ENCODE results near the gene ITGA6.

Gene ITGA6

DNA sequence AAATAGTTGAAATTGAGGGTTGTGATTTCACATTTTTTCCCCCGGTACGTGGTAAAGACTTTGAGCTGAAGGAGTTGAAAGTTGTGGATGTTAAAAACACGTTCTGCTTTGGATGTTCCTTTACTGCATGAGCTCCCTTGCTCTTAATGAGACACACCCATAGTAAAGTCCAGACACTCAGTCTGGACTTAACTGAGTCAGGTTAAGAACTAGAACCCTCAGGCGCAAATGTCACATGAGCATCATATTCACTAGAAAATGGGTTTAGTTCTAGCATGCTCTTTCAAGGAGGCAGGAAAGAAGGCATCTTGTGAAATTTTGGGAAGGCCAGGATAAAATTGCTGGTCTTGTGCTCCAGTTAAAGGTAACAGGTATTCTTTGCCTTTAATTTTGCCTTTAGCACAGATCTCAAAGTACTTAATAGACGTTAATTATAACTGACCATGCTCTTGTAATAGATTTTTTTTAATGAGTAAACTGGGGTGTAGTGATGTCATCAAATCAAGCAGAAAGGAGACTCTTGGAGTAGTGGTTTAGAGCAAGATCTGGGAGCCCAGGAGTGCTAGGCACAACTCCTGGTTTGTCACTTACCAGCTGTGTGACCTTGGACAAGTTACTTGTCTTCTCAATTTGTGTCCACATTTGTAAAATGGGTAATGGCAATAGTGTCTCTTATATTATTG is 20.6 kb downstream of the ITGA6 start:
- H3K27ac ChIP-seq (ENCODE audit: low read depth, low read length): no peak overlapping the region
- no peaks in the 10 kb centered on the region for H4K20me1 ChIP-seq (ENCODE audit: control insufficient read depth, insufficient read depth, low read depth, low read length)
- H3K4me3 ChIP-seq (ENCODE audit: low read length): no peak overlapping the region
- no peaks in the 10 kb centered on the region for H3F3A ChIP-seq (ENCODE audit: control insufficient read depth, insufficient read depth)
- no peak overlapping the region for H3K4me2 ChIP-seq (ENCODE audit: low read length)
- peaks cover 4% of the 10 kb centered on the region; the same call in 1 of the 2 replicates for H3K27me3 ChIP-seq (ENCODE audit: control insufficient read depth, low read length)
- no peak for TF ChIP-seq EZH2phosphoT487 (IDR thresholded peaks at IDR 0.05; ENCODE audit: borderline replicate concordance, low read length)
- TF ChIP-seq, protein P1, sequence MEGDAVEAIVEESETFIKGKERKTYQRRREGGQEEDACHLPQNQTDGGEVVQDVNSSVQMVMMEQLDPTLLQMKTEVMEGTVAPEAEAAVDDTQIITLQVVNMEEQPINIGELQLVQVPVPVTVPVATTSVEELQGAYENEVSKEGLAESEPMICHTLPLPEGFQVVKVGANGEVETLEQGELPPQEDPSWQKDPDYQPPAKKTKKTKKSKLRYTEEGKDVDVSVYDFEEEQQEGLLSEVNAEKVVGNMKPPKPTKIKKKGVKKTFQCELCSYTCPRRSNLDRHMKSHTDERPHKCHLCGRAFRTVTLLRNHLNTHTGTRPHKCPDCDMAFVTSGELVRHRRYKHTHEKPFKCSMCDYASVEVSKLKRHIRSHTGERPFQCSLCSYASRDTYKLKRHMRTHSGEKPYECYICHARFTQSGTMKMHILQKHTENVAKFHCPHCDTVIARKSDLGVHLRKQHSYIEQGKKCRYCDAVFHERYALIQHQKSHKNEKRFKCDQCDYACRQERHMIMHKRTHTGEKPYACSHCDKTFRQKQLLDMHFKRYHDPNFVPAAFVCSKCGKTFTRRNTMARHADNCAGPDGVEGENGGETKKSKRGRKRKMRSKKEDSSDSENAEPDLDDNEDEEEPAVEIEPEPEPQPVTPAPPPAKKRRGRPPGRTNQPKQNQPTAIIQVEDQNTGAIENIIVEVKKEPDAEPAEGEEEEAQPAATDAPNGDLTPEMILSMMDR (IDR thresholded peaks at IDR 0.05; ENCODE audit: low read depth, low read length, poor library complexity, severe bottlenecking): no peak
- H3K79me2 ChIP-seq (ENCODE audit: control insufficient read depth, low read length): no peaks in the 10 kb centered on the region
- no peaks in the 10 kb centered on the region for H3K9me2 ChIP-seq (replicated peaks; ENCODE audit: control insufficient read depth, low read length)
- no peaks in the 10 kb centered on the region for H3K9me3 ChIP-seq (ENCODE audit: control insufficient read depth, insufficient read depth, low read length)
- no peaks in the 10 kb centered on the region for H3K4me1 ChIP-seq (ENCODE audit: control insufficient read depth, low read length)
- no peaks in the 10 kb centered on the region for H3K36me3 ChIP-seq (ENCODE audit: control insufficient read depth, low read length)

DNA sequence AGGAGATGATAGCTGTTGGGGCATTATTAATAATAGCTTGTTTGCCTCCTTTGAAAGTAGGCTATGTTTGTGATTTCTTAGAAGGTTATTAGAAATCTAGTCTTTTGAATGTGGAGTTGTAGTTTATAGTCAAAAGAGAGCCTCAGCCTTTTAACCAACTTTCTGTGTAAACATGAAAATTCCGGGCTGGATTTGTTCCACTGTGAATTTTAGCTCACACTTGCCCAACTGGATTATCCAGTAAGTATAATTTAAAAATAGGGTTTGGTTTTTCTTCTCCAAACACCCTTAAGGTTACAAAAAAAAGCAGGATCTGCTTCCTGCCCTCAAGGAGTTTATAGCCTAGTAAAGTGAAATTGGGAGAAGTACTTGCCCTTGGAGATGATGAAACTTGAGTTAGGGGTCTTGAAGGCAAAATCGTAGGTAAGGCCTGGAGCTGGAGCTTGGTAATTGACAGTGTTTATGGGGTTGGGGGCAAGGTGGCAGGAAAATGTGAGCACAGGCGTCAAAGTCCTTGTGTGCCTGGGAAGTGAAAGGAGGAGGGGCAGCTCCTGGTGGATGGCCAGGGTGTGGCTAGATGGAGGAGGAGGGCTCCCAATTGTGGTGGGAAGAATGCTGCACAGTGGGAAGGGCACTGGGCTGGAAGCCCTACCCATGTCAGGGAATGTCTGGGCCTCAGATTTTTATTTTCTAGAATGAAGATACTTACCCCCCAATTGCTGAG is 21.3 kb downstream of the ITGA6 start:
- no peaks in the 10 kb centered on the region for H3K36me3 ChIP-seq (ENCODE audit: control insufficient read depth, low read length)
- no peaks in the 10 kb centered on the region for H3K79me2 ChIP-seq (ENCODE audit: control insufficient read depth, low read length)
- no peaks in the 10 kb centered on the region for H3K4me1 ChIP-seq (ENCODE audit: control insufficient read depth, low read length)
- peaks cover 4% of the 10 kb centered on the region; the same call in 1 of the 2 replicates for H3K27me3 ChIP-seq (ENCODE audit: control insufficient read depth, low read length)
- no peaks in the 10 kb centered on the region for H3F3A ChIP-seq (ENCODE audit: control insufficient read depth, insufficient read depth)
- H3K27ac ChIP-seq (ENCODE audit: low read depth, low read length): no peak overlapping the region
- no peak overlapping the region for H3K4me3 ChIP-seq (ENCODE audit: low read length)
- H3K9me2 ChIP-seq (replicated peaks; ENCODE audit: control insufficient read depth, low read length): no peaks in the 10 kb centered on the region
- no peaks in the 10 kb centered on the region for H4K20me1 ChIP-seq (ENCODE audit: control insufficient read depth, insufficient read depth, low read depth, low read length)
- no peak for TF ChIP-seq EZH2phosphoT487 (IDR thresholded peaks at IDR 0.05; ENCODE audit: borderline replicate concordance, low read length)
- TF ChIP-seq, protein P1 (IDR thresholded peaks at IDR 0.05; ENCODE audit: low read depth, low read length, poor library complexity, severe bottlenecking): no peak
- no peak overlapping the region for H3K4me2 ChIP-seq (ENCODE audit: low read length)
- H3K9me3 ChIP-seq (ENCODE audit: control insufficient read depth, insufficient read depth, low read length): no peaks in the 10 kb centered on the region

DNA sequence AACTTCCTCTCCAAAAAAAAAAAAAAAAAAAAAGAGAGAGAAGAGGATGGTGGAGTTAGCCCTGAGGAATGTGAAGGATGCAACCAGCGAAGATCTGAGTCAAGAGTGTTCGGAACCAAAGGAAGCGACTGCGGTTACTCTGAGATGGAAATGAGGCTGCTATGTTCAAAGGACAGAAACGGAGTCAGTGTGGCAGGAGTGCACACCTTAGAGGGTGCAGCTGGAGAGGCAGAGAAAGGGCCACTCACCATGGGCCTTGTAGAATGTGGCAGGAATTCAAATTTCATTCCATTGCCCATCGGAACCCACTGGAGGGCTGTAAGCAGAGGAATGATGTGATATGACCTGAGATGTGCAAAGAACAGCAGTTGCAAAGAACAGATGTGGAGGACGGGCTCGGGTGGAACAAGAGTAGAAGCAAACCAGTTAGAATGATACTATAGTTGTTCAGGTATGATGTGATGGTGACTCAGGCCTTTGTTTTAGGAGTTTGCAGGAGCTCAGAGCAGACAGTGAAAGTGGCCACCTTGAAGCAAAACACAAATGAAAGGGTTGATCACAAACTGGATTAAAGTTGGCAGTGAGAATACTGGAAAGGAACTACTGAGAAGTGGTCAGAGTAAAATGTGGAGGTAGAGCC is 22.6 kb downstream of the ITGA6 start:
- H3K36me3 ChIP-seq (ENCODE audit: control insufficient read depth, low read length): no peaks in the 10 kb centered on the region
- H3K79me2 ChIP-seq (ENCODE audit: control insufficient read depth, low read length): no peaks in the 10 kb centered on the region
- H3K9me2 ChIP-seq (replicated peaks; ENCODE audit: control insufficient read depth, low read length): no peaks in the 10 kb centered on the region
- H3K4me2 ChIP-seq (ENCODE audit: low read length): no peak overlapping the region
- no peaks in the 10 kb centered on the region for H4K20me1 ChIP-seq (ENCODE audit: control insufficient read depth, insufficient read depth, low read depth, low read length)
- no peaks in the 10 kb centered on the region for H3K9me3 ChIP-seq (ENCODE audit: control insufficient read depth, insufficient read depth, low read length)
- H3K27me3 ChIP-seq (ENCODE audit: control insufficient read depth, low read length): peaks cover 4% of the 10 kb centered on the region; the same call in 1 of the 2 replicates
- no peak overlapping the region for H3K27ac ChIP-seq (ENCODE audit: low read depth, low read length)
- TF ChIP-seq EZH2phosphoT487 (IDR thresholded peaks at IDR 0.05; ENCODE audit: borderline replicate concordance, low read length): no peak
- TF ChIP-seq, protein P1 (IDR thresholded peaks at IDR 0.05; ENCODE audit: low read depth, low read length, poor library complexity, severe bottlenecking): no peak
- H3F3A ChIP-seq (ENCODE audit: control insufficient read depth, insufficient read depth): no peaks in the 10 kb centered on the region
- H3K4me1 ChIP-seq (ENCODE audit: control insufficient read depth, low read length): no peaks in the 10 kb centered on the region
- H3K4me3 ChIP-seq (ENCODE audit: low read length): no peak overlapping the region

All from DOHH2 (cell line).